ENCODE data around the gene VASH2.

DNA sequence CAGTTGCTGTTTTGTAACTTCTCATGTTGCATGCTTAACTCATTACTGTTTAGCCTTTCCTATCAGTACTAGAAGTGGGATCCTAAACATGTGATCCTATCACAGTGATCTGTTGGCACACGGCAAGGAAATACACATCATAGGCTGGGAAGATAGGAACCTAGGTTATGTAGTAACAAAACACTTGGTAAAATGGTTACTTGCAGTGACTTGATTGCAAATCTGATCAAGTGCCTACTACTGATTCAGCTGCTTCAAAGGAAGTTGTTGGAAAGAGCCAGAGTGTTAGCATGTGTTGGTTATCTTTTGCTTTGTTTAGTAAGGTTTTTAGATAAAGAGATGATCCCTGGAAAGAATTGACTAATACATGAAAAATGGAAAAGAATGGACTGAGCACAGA is 8.9 kb upstream of the VASH2 start:
- TF ChIP-seq EP300 (IDR thresholded peaks at IDR 0.05), result no peak
- TF ChIP-seq, protein P1, sequence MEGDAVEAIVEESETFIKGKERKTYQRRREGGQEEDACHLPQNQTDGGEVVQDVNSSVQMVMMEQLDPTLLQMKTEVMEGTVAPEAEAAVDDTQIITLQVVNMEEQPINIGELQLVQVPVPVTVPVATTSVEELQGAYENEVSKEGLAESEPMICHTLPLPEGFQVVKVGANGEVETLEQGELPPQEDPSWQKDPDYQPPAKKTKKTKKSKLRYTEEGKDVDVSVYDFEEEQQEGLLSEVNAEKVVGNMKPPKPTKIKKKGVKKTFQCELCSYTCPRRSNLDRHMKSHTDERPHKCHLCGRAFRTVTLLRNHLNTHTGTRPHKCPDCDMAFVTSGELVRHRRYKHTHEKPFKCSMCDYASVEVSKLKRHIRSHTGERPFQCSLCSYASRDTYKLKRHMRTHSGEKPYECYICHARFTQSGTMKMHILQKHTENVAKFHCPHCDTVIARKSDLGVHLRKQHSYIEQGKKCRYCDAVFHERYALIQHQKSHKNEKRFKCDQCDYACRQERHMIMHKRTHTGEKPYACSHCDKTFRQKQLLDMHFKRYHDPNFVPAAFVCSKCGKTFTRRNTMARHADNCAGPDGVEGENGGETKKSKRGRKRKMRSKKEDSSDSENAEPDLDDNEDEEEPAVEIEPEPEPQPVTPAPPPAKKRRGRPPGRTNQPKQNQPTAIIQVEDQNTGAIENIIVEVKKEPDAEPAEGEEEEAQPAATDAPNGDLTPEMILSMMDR (IDR thresholded peaks at IDR 0.05), result no peak
